GM23338 (cell line): ENCODE data around the gene MAD1L1. TPM values are rescaled to one million over a fixed set of nuclear protein-coding genes. Genes with fewer than 3 reads are reported as not detected.

ENCODE experiments used
- ATAC-seq: fragments of 200-7000 bp; cut with Tn5 transposase; 3 replicates; pipeline ENCODE4 v1.9.1; 2020
- DNase-seq: peaks from one replicate; pipeline ENCODE4 v3.0.0-alpha.2; 2015; ENCODE audit warnings: low spot score
- H2AFZ ChIP-seq: fragments of 200-600 bp; sonication (generic); 2 replicates; pipeline ENCODE4 v1.8.0; 2016; ENCODE audit warnings: antibody characterized with exemption, mild to moderate bottlenecking, moderate library complexity
- H3F3A ChIP-seq: fragments of 200-600 bp; sonication (generic); replicated peaks from 2 replicates; pipeline ENCODE4 v1.8.0; 2017; ENCODE audit warnings: antibody characterized with exemption, mixed run types, low read depth
- H3K27ac ChIP-seq: fragments of 200-600 bp; sonication (generic); 2 replicates; pipeline ENCODE4 v1.6.1; 2016; ENCODE audit warnings: low read depth
- H3K27me3 ChIP-seq: fragments of 200-600 bp; sonication (generic); 2 replicates; pipeline ENCODE4 v1.8.0; 2016; ENCODE audit warnings: mild to moderate bottlenecking, mixed run types, moderate library complexity; ENCODE audit not compliant: insufficient read depth
- H3K36me3 ChIP-seq: fragments of 200-600 bp; sonication (generic); 2 replicates; pipeline ENCODE4 v1.8.0; 2016; ENCODE audit warnings: mild to moderate bottlenecking; ENCODE audit not compliant: insufficient read depth
- H3K4me1 ChIP-seq: fragments of 200-600 bp; sonication (generic); 2 replicates; pipeline ENCODE4 v1.8.0; 2016; ENCODE audit warnings: mild to moderate bottlenecking, moderate library complexity; ENCODE audit not compliant: insufficient read depth
- H3K4me2 ChIP-seq: fragments of 200-600 bp; sonication (generic); 2 replicates; pipeline ENCODE4 v1.7.1; 2017; ENCODE audit warnings: mixed run types
- H3K4me3 ChIP-seq: fragments of 200-600 bp; sonication (generic); 2 replicates; pipeline ENCODE4 v1.6.1; 2016; ENCODE audit warnings: mixed run types
- H3K79me2 ChIP-seq: fragments of 200-600 bp; sonication (generic); replicated peaks from 2 replicates; pipeline ENCODE4 v1.8.0; 2017; ENCODE audit warnings: mild to moderate bottlenecking; ENCODE audit not compliant: insufficient read depth
- H3K9me2 ChIP-seq: fragments of 200-600 bp; sonication (generic); 2 replicates; pipeline ENCODE4 v1.8.0; 2017; ENCODE audit not compliant: insufficient read depth
- H4K20me1 ChIP-seq: fragments of 200-600 bp; sonication (generic); replicated peaks from 2 replicates; pipeline ENCODE4 v1.8.0; 2017; ENCODE audit warnings: mild to moderate bottlenecking; ENCODE audit not compliant: insufficient read depth
- H3K27ac Mint-ChIP-seq: 2 replicates; pipeline ENCODE4 v1.8.0; 2020; ENCODE audit warnings: inconsistent platforms, mild to moderate bottlenecking, moderate library complexity, mixed read lengths
- H3K27me3 Mint-ChIP-seq: 3 replicates; pipeline ENCODE4 v1.8.0; 2022; ENCODE audit warnings: low read depth, mild to moderate bottlenecking, moderate library complexity, mixed read lengths, inconsistent platforms; ENCODE audit not compliant: insufficient read depth, poor library complexity
- H3K36me3 Mint-ChIP-seq: 3 replicates; pipeline ENCODE4 v1.8.0; 2021; ENCODE audit warnings: low read depth, mild to moderate bottlenecking, inconsistent platforms, moderate library complexity, mixed read lengths
- H3K4me1 Mint-ChIP-seq: 3 replicates; pipeline ENCODE4 v1.8.0; 2020; ENCODE audit warnings: mild to moderate bottlenecking, inconsistent platforms, mixed read lengths
- H3K4me3 Mint-ChIP-seq: 3 replicates; pipeline ENCODE4 v1.8.0; 2021; ENCODE audit warnings: moderate library complexity, mild to moderate bottlenecking, inconsistent platforms, mixed read lengths
- H3K9me3 Mint-ChIP-seq: 3 replicates; pipeline ENCODE4 v1.8.0; 2020; ENCODE audit warnings: moderate library complexity, mild to moderate bottlenecking, inconsistent platforms, mixed read lengths
- CREB1 ChIP-seq: fragments of 250-450 bp; sonication (Bioruptor Pico); IDR thresholded peaks from 2 replicates; pipeline ENCODE4 v1.5.0; 2020; ENCODE audit warnings: low read depth, mild to moderate bottlenecking, moderate library complexity
- ETS1 ChIP-seq: IDR thresholded peaks from 2 replicates; pipeline ENCODE4 v1.6.1; 2016; ENCODE audit warnings: antibody characterized with exemption
- EZH2 ChIP-seq: fragments of 200-600 bp; sonication (generic); IDR thresholded peaks from one replicate; pipeline ENCODE4 v1.8.0; 2017; ENCODE audit warnings: antibody characterized with exemption, mild to moderate bottlenecking, low read depth; ENCODE audit not compliant: unreplicated experiment
- EZH2phosphoT487 ChIP-seq: fragments of 200-600 bp; sonication (generic); IDR thresholded peaks from one replicate; pipeline ENCODE4 v1.8.1; 2018; ENCODE audit warnings: antibody characterized with exemption; ENCODE audit not compliant: unreplicated experiment
- JUNB ChIP-seq: IDR thresholded peaks from one replicate; pipeline ENCODE4 v1.6.1; 2016; ENCODE audit warnings: antibody characterized with exemption; ENCODE audit not compliant: unreplicated experiment
- NANOG ChIP-seq: IDR thresholded peaks from 2 replicates; pipeline ENCODE4 v1.6.1; 2016; ENCODE audit warnings: antibody characterized with exemption, borderline replicate concordance
- POLR2AphosphoS5 ChIP-seq: IDR thresholded peaks from 2 replicates; pipeline ENCODE4 v1.6.1; 2016; ENCODE audit warnings: antibody characterized with exemption, low read depth
- REST ChIP-seq: IDR thresholded peaks from one replicate; pipeline ENCODE4 v1.6.1; 2018; ENCODE audit warnings: antibody characterized with exemption; ENCODE audit not compliant: unreplicated experiment
- STAT1 ChIP-seq: IDR thresholded peaks from one replicate; pipeline ENCODE4 v1.6.1; 2016; ENCODE audit warnings: antibody characterized with exemption; ENCODE audit not compliant: unreplicated experiment
- ZNF114 ChIP-seq: fragments of 250-450 bp; sonication (Bioruptor Pico); IDR thresholded peaks from 2 replicates; pipeline ENCODE4 v1.5.0; 2020; ENCODE audit warnings: mild to moderate bottlenecking, moderate library complexity
- ZNF331 ChIP-seq: fragments of 250-450 bp; sonication (Bioruptor Pico); IDR thresholded peaks from 2 replicates; pipeline ENCODE4 v1.5.0; 2020; ENCODE audit warnings: low read depth, mild to moderate bottlenecking, moderate library complexity
- polyA plus RNA-seq: library from polyadenylated mRNA; unstranded; fragments of >200 nt; fragmentation: Nextera tagmentation; extraction: Ambion mirVana; gene quantifications from 2 replicates; pipeline ENCODE4 v1.2.1, GENCODE V29; 2016
- total RNA-seq: library from RNA; depleted of rRNA; stranded (reverse); fragments of >200 nt; shearing (Covaris generic); gene quantifications from 2 replicates; pipeline ENCODE4 v1.2.3, GENCODE V29; 2014
- TF ChIP-seq, protein P1 (sequence below): fragments of 250-450 bp; sonication (Bioruptor Pico); IDR thresholded peaks from 2 replicates; pipeline ENCODE4 v1.5.0; 2020; ENCODE audit warnings: mild to moderate bottlenecking, moderate library complexity
- TF ChIP-seq, protein P2 (sequence below), 2 experiments: fragments of 200-600 bp in 1 of 2; sonication (generic) in 1 of 2; conservative IDR thresholded peaks; 2 replicates each; pipeline versions ENCODE4 v1.5.1 to v1.6.1; 2016 to 2017; ENCODE audit warnings: antibody characterized with exemption in 2 of 2, low read depth in 2 of 2, mild to moderate bottlenecking in 2 of 2, moderate library complexity in 1 of 2

MAD1L1 gene
- total and polyA plus RNA-seq, 2 experiments from 2014 or later: 40.3 to 59.3 TPM

GRCh38 chr7:1975581-1975980 lies 257.2 kb downstream of the MAD1L1 start:
- peaks cover 41% of the 10 kb centered on the region for H3K36me3 Mint-ChIP-seq
- no peak for DNase-seq
- Histone ChIP-seq H3K36me3 (no peaks in the 10 kb centered on the region), H3K4me1 (no peaks in the 10 kb centered on the region), H2AFZ (no peak overlapping the region), H3K79me2 (no peaks in the 10 kb centered on the region), H3K4me2 (no peak overlapping the region), H4K20me1 (no peaks in the 10 kb centered on the region), H3K4me3 (no peak overlapping the region), H3K9me2 (no peaks in the 10 kb centered on the region), H3K27ac (no peak overlapping the region), H3F3A (no peaks in the 10 kb centered on the region), H3K27me3 (no peaks in the 10 kb centered on the region)
- H3K4me1 Mint-ChIP-seq: no peaks in the 10 kb centered on the region
- ATAC-seq: no peak
- peaks cover 7% of the 10 kb centered on the region for H3K27me3 Mint-ChIP-seq
- H3K4me3 Mint-ChIP-seq: no peak overlapping the region
- TF ChIP-seq, protein P1, sequence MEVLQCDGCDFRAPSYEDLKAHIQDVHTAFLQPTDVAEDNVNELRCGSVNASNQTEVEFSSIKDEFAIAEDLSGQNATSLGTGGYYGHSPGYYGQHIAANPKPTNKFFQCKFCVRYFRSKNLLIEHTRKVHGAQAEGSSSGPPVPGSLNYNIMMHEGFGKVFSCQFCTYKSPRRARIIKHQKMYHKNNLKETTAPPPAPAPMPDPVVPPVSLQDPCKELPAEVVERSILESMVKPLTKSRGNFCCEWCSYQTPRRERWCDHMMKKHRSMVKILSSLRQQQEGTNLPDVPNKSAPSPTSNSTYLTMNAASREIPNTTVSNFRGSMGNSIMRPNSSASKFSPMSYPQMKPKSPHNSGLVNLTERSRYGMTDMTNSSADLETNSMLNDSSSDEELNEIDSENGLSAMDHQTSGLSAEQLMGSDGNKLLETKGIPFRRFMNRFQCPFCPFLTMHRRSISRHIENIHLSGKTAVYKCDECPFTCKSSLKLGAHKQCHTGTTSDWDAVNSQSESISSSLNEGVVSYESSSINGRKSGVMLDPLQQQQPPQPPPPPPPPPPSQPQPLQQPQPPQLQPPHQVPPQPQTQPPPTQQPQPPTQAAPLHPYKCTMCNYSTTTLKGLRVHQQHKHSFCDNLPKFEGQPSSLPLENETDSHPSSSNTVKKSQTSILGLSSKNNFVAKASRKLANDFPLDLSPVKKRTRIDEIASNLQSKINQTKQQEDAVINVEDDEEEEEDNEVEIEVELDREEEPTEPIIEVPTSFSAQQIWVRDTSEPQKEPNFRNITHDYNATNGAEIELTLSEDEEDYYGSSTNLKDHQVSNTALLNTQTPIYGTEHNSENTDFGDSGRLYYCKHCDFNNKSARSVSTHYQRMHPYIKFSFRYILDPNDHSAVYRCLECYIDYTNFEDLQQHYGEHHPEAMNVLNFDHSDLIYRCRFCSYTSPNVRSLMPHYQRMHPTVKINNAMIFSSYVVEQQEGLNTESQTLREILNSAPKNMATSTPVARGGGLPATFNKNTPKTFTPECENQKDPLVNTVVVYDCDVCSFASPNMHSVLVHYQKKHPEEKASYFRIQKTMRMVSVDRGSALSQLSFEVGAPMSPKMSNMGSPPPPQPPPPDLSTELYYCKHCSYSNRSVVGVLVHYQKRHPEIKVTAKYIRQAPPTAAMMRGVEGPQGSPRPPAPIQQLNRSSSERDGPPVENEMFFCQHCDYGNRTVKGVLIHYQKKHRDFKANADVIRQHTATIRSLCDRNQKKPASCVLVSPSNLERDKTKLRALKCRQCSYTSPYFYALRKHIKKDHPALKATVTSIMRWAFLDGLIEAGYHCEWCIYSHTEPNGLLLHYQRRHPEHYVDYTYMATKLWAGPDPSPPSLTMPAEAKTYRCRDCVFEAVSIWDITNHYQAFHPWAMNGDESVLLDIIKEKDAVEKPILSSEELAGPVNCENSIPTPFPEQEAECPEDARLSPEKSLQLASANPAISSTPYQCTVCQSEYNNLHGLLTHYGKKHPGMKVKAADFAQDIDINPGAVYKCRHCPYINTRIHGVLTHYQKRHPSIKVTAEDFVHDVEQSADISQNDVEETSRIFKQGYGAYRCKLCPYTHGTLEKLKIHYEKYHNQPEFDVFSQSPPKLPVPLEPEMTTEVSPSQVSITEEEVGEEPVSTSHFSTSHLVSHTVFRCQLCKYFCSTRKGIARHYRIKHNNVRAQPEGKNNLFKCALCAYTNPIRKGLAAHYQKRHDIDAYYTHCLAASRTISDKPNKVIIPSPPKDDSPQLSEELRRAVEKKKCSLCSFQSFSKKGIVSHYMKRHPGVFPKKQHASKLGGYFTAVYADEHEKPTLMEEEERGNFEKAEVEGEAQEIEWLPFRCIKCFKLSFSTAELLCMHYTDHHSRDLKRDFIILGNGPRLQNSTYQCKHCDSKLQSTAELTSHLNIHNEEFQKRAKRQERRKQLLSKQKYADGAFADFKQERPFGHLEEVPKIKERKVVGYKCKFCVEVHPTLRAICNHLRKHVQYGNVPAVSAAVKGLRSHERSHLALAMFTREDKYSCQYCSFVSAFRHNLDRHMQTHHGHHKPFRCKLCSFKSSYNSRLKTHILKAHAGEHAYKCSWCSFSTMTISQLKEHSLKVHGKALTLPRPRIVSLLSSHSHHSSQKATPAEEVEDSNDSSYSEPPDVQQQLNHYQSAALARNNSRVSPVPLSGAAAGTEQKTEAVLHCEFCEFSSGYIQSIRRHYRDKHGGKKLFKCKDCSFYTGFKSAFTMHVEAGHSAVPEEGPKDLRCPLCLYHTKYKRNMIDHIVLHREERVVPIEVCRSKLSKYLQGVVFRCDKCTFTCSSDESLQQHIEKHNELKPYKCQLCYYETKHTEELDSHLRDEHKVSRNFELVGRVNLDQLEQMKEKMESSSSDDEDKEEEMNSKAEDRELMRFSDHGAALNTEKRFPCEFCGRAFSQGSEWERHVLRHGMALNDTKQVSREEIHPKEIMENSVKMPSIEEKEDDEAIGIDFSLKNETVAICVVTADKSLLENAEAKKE (CRISPR knock-in tag): no peak
- no peak for TF ChIP-seq JUNB
- TF ChIP-seq POLR2AphosphoS5: no peak
- TF ChIP-seq CREB1 (CRISPR knock-in tag): no peak
- TF ChIP-seq REST: no peak
- no peak for TF ChIP-seq ZNF114 (CRISPR knock-in tag)
- no peak for TF ChIP-seq ETS1
- TF ChIP-seq EZH2phosphoT487: no peak
- TF ChIP-seq STAT1: no peak
- TF ChIP-seq, protein P2, sequence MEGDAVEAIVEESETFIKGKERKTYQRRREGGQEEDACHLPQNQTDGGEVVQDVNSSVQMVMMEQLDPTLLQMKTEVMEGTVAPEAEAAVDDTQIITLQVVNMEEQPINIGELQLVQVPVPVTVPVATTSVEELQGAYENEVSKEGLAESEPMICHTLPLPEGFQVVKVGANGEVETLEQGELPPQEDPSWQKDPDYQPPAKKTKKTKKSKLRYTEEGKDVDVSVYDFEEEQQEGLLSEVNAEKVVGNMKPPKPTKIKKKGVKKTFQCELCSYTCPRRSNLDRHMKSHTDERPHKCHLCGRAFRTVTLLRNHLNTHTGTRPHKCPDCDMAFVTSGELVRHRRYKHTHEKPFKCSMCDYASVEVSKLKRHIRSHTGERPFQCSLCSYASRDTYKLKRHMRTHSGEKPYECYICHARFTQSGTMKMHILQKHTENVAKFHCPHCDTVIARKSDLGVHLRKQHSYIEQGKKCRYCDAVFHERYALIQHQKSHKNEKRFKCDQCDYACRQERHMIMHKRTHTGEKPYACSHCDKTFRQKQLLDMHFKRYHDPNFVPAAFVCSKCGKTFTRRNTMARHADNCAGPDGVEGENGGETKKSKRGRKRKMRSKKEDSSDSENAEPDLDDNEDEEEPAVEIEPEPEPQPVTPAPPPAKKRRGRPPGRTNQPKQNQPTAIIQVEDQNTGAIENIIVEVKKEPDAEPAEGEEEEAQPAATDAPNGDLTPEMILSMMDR (conservative IDR thresholded peaks at IDR 0.05; ENCODE audit: low read depth in 2 of 2): no peak
- TF ChIP-seq EZH2: no peak
- TF ChIP-seq NANOG: no peak
- no peak for TF ChIP-seq ZNF331 (CRISPR knock-in tag)
- H3K9me3 Mint-ChIP-seq: peaks cover 20% of the 10 kb centered on the region
- H3K27ac Mint-ChIP-seq: no peak overlapping the region
